NCI-H345 treated with DMSO at 0.1 percent for 48 hours (cell line): ENCODE measurements around the gene CCDC74B.
"Not testable (repeated sequence)": the region's sequence is repeated elsewhere in the genome, so short reads cannot be mapped to it uniquely, and the experiment has no call there.

Source experiments
- DNase-seq: peaks from one replicate; lab custom pipeline; 2025; ENCODE audit not compliant: unreplicated experiment; lab: John Stamatoyannopoulos, UW

Gene CCDC74B

DNA sequence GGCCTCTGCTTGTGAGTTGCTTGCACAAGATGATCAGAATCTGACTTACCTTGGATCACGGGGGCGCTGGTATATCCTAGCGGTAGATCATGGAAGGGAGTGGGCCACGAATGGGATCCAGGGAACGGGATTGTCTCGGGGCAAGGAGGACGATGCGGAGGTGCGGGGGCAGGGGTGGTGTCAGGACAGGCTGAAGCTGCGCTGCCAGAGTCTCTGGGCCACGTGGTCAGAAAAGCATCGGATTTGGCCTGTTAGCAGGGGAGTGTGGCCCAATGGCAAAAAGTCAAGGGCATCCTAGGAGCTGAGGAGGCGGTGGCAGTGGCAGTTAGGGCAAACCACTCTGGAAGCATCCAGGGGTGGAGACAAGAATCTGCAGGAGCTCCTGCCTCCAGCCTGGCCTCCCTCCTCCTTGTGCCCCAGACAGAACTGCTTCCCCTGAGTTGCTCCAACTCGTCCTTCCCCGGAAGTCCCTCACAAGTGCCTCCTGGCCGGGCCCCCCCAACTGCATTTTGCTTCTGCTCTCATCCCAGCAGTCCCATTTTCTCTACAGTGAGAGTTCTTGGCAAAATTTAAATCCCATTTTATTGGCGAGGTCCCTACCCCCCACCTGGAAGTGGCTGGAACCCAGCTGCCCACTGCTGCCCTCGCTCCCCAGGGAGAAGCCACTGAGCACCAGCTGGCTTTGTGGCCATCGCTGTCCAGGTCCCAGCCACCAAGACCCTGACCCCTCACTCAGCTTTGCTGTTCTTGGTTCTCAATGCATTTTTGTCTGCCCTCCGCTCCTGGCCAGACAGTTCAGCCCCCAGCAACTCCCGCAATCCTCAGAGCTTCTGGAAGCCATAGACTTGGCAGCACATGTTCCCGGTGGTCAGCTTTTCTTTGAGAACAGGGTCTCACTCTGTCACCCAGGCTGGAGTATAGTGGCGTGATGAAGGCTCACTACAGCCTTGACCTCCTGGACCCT is 5.6 kb upstream of the CCDC74B start:
- DNase-seq: no peak

DNA sequence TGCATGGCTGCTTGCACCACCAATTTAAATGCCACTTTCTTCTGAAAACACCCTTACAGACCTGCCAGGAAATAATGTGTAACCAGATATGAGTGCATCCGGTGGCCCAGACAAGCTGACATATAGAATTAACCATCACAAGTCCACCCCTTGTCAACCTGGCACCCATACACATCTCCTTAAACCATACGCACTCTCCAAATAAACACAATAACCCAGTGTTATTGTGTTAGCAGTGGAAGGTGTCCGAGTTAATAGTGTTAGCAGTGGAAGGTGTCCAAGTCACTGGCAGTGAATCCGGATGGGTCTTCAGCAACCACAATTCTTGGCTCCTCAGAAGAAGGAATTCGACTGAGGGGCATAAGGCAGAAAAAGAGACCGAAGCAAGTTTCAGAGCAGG is 3.6 kb upstream of the CCDC74B start:
- not testable (repeated sequence) for DNase-seq

DNA sequence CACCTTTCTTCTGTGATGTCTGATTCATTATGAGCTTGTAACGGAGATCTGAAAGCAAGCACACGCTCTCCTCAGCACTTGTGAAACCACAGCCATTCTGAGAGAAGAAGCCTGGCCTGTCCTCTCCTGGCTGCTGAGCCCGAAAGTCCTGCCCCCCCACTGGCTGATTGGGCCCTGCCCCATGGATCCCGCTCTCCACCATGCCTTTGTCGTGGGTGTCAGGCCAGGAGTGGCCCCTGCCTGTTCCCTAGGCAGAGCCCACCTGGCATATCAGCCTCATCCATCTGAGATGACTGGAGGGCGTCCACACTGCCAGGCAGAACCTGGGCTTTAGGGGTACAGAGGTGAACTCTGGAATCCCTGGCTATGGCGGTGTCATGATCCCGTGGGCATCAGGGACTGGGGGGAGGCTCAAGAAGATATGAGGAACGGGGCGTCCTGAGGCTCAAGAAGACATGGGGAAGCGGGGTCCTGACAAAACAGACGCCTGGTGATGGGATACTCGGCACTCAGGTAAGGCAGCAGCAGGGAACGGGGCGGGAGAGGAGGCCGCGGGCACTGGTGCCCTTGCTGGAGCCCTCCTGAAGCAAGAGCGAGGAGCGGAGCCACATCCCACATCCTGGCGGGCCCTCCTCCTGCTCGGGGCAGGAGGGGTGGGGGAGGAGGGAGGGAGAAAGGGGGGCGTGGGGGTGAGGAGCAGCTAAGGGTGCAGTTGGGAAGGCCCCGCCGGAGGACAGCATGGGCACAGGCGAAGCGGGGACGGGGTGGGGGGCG is 1.5 kb downstream of the CCDC74B start:
- not testable (repeated sequence) for DNase-seq

DNA sequence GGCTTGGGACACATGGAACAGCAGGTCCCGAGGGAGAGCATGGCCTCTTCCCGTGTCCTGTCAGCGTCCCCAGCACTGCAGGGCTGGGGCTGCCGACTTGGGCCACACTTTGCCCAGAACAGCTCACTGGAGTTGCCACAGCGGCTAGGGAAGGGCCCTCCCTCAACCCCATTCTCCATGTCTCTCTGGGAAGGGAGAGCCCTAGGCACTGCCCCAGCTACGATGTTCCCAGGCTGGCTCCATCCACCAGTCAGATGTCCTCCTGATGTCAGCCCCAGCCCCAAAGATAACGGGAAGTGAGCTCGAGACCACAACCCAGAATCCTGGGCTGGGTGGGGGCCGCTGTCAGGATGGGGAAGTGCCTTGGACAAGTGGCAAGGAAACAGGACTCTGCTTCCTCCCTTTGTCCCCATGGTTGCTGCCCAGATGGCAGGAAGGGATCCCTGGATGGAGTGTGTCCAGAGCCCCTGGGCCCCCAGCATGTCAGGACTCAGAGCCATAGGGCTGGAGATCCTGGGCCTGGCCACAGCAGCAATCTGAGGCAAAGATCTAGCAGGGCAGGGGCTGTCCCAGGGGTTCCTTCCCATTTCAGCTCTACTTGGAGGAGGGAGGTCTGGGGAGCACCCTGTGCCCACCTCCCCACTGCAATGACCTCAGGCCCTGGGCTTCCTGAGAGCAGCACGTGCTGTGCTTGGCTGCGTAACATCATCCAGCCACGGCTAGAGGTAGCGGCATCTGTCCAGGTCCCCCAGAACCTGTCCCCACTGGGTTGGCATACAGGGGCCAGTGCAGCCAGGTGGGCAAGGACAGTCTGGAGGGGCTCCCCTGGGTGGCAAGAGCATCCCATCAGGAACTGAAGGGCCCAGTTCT is 2.3 kb downstream of the CCDC74B start:
- not testable (repeated sequence) for DNase-seq

DNA sequence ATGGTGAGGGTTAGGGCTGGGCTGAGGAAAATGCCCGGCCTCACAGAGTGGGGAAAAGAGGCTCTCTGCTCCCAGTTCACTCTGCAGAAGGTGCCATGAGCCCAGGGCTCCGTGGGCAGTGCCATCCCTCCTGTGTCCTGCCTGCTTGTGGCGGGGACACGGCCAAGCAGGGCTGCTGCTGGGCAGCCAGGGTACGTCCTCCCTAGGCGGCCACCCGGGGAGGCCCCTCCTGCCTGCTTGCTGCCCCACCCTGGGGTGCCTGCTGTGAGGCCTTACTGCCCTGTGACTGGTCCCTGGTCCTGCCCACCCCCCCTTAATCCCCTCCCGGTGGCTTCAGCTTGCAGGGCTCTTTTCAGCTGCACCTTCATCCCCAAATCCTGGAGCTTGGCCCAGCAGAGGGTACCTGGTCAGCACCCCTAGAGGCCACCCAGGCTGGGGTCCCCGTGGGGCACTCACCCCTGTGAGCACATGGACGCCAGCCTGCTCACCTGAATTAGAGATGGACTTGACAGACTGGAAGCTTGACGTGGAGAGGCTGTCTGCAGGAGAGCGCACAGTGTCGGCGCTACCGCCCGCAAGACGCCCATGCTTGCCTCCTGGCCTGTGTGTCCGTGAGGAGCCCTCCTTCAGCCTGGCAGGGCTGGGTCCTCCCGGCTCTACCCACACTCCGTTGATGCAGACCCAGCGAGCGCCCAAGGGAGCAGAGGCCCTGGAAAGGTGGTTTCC is 3.1 kb downstream of the CCDC74B start:
- not testable (repeated sequence) for DNase-seq

DNA sequence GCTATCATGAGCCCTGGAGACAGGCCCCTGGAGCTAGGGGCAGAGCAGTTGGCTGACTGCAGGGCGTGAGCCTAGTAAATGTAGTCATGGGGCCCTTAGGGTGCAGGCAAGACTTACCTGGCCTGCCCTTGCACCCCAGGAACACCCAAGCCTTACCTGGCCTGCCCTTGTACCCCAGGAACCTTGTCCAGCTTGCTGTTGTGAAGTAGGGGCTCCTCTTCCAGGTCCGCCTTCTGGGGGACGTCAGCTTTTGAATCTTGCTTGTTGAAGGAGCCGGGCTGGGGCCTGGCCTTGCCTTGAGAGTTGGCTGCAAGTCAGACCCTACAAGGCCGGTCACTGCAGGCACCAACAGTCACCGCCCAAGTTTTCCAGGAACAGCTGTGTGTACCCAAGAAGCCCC is 3.9 kb downstream of the CCDC74B start:
- DNase-seq: not testable (repeated sequence)

DNA sequence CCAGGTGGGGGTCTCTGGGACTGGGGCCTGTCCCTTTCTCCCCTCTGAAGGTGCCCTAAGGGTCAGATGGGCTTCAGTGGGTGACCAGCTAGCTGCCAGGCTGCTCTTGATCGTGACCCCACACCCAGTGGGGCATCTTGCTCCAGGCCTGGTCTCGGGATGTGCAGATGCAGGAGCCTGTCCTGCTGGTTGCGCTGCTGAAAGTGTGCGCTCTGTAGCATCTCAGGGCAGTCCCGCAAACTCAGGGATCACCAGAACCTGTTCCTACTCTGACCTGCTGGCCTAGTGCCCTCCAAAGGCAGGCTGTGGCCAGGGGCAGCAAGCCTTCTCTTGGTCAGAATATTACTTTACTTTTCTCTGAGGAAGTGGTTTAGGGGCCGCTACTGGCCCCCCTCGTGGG is 4.4 kb downstream of the CCDC74B start:
- not testable (repeated sequence) for DNase-seq

DNA sequence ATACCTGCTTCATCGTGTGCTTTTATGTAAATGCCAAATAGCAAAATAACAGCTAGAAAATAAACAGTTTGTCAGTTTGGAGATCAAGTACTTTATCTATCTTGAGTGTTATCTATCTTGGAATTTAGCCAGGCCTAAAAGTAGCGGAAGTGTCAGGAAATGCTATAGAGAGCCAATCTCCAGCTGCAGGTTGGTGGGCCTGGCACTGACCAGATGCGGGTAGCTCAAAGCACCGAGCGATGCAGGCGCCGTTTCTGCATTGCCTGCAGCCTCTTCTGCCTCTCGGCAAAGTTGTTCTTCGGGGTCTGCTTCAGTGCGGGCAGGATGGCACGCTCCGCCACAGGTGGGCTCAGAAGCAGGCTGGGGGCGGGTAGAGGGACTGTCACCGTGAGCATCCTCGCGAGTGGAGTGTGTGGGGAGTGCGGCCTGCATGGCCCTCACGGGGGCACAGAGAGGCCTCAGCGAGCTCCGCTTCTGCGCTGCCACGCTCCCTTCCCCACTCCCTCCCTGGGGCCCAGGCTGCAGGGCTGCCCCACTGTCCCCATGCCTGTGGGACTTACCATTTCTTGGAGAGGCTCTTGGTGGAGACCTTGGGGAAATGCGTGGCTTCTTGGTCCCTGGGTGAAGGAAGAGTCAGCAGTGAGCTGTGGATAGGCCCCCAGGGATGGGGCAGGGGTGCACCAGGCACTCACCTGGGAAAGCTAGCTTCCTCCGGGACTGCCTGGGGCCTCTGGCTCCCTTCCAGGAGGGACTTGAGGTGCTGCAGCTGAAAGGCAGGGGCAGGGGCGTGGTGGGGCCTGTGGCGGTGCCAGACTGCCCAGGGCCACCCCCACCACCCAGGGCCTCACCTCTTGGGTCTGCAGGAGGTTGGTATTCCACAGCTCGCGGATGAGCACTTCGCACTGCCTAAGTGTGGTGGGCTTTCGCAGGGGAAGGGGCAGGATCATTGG is 5.3 kb downstream of the CCDC74B start:
- not testable (repeated sequence) for DNase-seq

DNA sequence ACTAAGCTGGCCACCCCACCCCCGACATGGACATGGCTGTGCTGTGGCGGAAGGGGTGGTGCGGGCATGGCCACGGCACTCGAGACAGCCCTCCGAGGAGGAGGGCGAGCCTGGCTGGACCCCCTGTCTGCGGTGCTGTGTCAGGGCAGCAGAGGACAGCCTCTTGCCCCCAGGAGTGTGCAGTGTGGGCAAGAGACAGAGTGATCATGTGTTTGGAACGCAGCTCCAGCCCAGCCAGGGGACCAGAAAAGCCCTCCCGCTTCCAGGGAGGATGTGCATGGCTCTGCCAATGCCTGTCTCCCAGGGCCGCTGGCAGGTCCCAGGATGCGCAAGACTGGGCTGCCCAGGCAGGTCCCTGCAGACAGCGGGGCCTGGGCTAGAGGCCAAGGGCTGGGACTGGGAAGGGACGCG is 6.1 kb downstream of the CCDC74B start:
- DNase-seq: not testable (repeated sequence)

DNA sequence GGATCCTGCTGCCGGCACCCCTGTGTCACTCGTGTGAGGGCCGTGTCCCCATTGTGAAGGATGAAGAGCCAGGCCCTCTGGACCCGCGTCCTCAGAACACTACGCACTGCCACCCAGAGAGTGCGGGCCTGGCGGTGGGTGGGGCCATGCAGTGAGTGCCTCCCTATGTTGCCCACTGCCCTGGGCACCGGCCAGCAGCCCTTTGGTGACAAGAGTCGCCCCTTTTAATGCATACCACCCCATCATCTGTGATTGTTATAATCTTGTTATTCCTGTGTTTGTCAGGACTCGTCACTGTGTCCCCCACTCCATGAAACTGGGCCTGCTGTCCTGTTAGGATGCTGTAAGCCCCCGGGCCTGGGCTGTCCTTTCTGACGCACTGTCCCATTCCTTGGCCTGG is 6.6 kb downstream of the CCDC74B start:
- DNase-seq: not testable (repeated sequence)

DNA sequence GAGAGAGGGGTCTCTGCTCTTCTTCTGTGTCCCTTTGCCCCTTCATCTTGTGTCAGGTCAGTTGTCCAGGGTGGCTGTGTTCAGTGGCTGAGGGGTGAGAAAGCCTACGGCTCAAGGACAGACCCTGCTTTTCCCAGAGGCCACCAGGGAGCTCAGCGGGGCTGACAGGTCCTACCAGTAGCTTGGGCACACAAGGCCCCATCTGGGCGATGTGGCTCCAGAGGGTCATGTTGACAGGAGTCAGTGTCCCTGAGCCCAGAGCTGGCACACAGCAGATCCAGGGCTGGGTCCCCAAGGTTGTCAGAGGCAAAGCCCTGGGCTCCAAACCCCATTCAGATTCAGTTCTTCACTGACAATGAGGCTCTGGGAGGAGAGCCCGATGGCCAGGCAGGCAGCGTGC is 7.8 kb downstream of the CCDC74B start:
- not testable (repeated sequence) for DNase-seq

DNA sequence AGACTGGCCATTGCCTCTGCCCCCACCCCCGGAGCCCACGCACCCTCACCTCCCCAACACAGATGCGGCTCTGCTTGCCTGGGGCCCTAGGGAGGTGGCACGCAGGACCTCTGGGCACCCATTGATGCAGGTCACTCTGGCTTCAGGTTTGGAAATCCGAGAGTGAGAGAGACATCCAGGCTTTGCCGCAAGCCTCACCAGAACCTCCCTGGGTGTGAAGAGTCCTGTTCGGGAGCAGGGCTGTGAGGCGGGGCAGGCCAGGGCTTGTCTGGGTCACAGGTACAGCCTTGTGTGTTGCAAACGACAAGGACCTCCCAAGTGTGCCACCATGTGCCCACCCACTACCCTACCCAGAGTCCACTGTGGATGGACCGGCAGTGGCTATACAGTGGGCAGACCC is 8.4 kb downstream of the CCDC74B start:
- not testable (repeated sequence) for DNase-seq

DNA sequence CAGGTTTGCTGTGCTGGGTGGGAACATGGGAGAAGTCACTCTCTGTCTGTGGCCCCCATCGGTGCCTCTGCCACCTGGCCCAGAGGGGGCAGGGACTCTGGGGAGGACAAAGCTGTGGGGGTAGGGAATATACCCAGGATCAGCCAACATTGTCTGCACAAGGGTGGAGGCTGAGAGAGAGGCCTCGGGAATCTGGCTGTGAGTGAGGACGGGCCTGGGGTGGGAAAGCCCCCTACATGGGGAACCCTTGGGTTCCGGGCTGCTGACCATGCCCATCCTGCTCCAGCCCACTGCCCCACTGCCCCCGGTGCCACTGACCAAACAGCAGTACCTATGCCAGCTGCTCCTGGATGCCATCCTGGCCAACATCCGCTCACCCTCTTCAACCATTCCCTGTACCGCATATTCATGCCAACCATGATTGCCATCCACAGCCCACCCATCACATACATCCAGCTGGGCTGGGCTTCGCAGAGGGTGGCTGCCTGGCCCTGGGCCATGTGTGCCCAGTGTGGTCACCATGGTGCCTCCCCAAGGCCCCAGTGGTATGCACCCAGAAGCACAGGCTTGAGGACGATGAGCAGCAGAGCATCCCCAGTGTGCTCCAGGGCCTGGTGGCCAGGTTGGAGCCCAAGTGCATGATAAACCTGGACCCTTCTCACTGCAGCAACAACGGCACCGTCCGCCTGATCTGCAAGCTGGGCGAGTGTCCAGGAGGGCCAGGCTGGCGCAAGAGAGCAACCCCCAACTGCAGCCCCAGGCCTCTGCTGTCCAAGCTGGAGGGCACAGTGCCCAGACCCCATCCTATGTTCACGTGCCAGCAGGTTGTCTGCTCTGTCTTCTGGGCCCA is 9.0 kb downstream of the CCDC74B start:
- no peak for DNase-seq

DNA sequence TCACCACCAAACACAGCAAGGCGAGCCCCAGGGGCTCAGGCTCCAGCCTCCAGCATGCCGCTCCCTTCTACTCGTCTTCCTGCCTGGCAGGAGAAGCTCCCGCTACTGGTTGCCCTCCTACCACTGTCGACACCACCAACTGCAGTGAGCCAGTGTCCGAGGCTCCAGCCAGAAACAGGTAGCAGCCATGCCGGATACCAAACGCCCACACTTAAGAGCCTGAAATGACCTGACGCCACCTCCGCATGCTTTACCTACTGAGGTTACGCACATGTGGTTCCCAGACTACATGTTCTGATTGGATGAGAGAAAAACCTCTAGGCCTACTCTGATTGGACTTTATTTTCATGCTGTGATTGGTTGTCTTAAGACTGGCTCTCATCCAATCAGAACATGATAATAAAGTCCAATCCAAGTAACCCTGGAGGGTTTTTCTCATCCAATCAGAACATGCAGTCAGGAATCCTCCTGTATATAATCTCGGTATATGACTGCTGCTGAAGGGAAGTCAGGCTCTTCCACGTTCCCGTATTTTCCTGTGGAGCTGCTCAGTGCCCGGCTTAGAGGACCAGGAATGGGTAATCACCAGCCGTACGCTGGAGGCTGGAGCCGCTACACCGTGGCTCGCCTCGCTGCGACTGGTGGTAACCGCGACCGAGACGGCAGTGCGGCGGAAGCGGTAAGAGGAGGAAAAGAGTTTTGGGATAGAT is 15.6 kb downstream of the CCDC74B start, which contains the start of gene POTEF:
Gene POTEF (minus strand): TSS at position 103 of the 710 bp plus-strand sequence. CDS start 8,707 bp downstream, outside the sequence.
- DNase-seq: not testable (repeated sequence)

DNA sequence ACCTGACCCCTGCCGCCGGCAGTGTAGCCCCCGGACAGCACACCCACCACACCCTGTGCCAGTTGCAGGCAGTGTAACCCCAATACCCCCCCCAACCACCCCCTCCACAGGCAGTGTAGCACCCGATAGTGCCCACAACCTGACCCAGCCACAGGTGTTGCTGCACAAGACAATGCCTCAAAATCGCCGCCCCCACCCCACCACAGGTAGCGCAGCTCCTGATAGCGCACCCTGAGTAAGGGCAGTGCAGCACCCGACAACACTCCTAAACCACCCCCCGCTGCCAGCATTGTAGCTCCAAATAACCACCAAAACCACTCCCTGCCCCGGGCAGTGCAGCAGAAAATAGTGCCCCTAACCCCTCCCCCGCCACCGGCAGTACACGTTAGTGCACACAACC is 16.4 kb downstream of the CCDC74B start:
- not testable (repeated sequence) for DNase-seq

DNA sequence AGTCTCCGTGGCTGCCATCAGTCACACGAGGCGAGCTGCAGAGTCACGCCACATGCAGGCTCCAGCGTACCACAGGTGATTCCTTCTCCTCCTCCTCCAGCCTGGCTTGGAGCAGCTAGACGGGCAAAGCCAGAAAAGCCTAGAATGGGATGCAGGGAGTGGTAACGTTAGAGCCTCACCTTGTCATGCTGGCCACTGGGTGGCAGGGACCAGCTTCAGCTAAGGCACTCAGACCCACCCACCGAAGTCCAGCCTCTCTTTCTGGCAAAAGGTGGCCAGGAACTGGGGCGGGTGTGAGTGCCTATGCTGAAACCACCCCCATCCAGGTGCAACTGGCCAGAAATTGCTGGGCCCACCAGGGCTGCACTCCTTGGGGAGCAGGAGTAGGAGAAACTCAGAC is 17.2 kb downstream of the CCDC74B start:
- DNase-seq: not testable (repeated sequence)

DNA sequence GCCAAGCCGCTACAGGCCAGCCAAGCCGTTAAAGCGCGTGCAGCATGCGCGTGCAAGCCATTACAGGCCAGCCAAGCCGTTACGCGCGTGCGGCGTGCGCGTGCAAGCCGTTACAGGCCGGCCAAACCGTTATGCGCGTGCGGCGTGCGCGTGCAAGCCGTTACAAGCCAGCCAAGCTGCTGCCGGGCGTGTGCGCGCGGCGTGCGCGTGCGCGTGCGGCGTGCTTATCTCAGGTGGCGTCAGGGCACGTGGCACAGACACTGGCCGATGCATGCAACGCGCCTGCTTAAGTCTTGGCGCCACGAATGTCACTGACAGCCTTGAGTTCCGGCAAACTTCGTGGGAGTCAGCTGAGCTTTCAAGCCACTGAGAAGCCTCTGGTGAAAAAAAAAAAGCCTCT is 24.0 kb downstream of the CCDC74B start:
- DNase-seq: not testable (repeated sequence)
